Hematopoietic multipotent progenitor cell treated with erythropoietin and hydrocortisone succinate and interleukin-3 and kit ligand, for 4 days (in vitro differentiated cells): ENCODE results near the gene FUS.
A peak's percentile ranks its signal among the peaks of the same experiment; 100 is the strongest.
"Not testable (repeated sequence)": the region's sequence is repeated elsewhere in the genome, so short reads cannot be mapped to it uniquely, and the experiment has no call there.

ENCODE experiments used
- DNase-seq: peaks from one replicate; pipeline ENCODE4 v3.0.0-alpha.2; 2015

The FUS gene

GRCh38 chr16:31179747-31180459 lies at the start of gene FUS:
Gene FUS, plus strand, starts transcription at chr16:31180139. Its CDS starts 76 bp downstream, at chr16:31180215.
- peak; percentile 94 for DNase-seq

- DNase-seq: peak; percentile 73
These were observed 49.5 kb upstream of the FUS start for GRCh38 chr16:31130336-31130891.

- DNase-seq: no peak
These were observed 49.0 kb upstream of the FUS start for GRCh38 chr16:31130899-31131298.

- no peak for DNase-seq
These were observed 48.5 kb upstream of the FUS start for GRCh38 chr16:31131416-31131815.

GRCh38 chr16:31131841-31132271 lies 48.1 kb upstream of the FUS start:
- DNase-seq: no peak

GRCh38 chr16:31132303-31132979 lies 47.5 kb upstream of the FUS start:
- DNase-seq: no peak

GRCh38 chr16:31133046-31133501 lies 46.9 kb upstream of the FUS start:
- DNase-seq: no peak

- DNase-seq: peak; percentile 45
These were observed 45.8 kb upstream of the FUS start for GRCh38 chr16:31134091-31134571.

GRCh38 chr16:31134625-31135534 lies 45.1 kb upstream of the FUS start:
- DNase-seq: no peak

GRCh38 chr16:31135535-31136286 lies 44.2 kb upstream of the FUS start, which contains the start of gene PRSS8:
Gene PRSS8, minus strand, starts transcription at chr16:31135727. Its CDS starts 229 bp downstream, at chr16:31135498.
- peak; percentile 42 for DNase-seq

- no peak for DNase-seq
These were observed 43.7 kb upstream of the FUS start for GRCh38 chr16:31136287-31136662.

GRCh38 chr16:31136822-31137499 lies 43.0 kb upstream of the FUS start:
- not testable (repeated sequence) for DNase-seq

- DNase-seq: no peak
These were observed 41.0 kb upstream of the FUS start for GRCh38 chr16:31138621-31139578.

- DNase-seq: not testable (repeated sequence)
These were observed 38.9 kb upstream of the FUS start for GRCh38 chr16:31141071-31141469.

GRCh38 chr16:31141489-31142108 lies 38.3 kb upstream of the FUS start:
- DNase-seq: no peak

- DNase-seq: peak; percentile 100
These were observed 37.6 kb upstream of the FUS start for GRCh38 chr16:31142109-31143010.

- no peak for DNase-seq
These were observed 36.8 kb upstream of the FUS start for GRCh38 chr16:31143011-31143693.

- DNase-seq: no peak
These were observed 36.2 kb upstream of the FUS start for GRCh38 chr16:31143694-31144148.
